IMR-90 (cell line): ENCODE measurements around the gene CCDC13. TPM values are rescaled to one million over a fixed set of nuclear protein-coding genes. Genes with fewer than 3 reads are reported as not detected.

Experiments
- ATAC-seq: fragments of 200-7000 bp; cut with Tn5 transposase; 2 replicates; pipeline ENCODE4 v1.9.1; 2020; ENCODE audit warnings: low read depth, mild to moderate bottlenecking, moderate library complexity
- BruUV-seq: library from RNA; stranded (reverse); fragments of 400-500 nt; replicated peaks from 2 replicates; lab custom pipeline; 2021; lab: Mats Ljungman, UMichigan
- CTCF ChIA-PET: fragments of 300-600 bp; formaldehyde crosslinking; extraction: SDS; loops from one replicate; lab custom pipeline; 2021; ENCODE audit warnings: antibody characterized with exemption; lab: Yijun Ruan, JAX
- POLR2A ChIA-PET: fragments of 300-600 bp; sonication (Branson Sonifier 250); formaldehyde crosslinking; loops from one replicate; lab custom pipeline; 2022; ENCODE audit warnings: antibody characterized with exemption; ENCODE audit not compliant: unreplicated experiment; lab: Charles Lee
- DNase-seq: peaks from one replicate; pipeline ENCODE4 v3.0.0; 2013
- H2AFZ ChIP-seq: replicated peaks from 2 replicates; pipeline ENCODE3; 2013; ENCODE audit warnings: low read length, mild to moderate bottlenecking; ENCODE audit not compliant: poor library complexity
- H2AK5ac ChIP-seq: 2 replicates; pipeline ENCODE4 v1.6.1; 2013; ENCODE audit warnings: low read depth, low read length, inconsistent platforms
- H2AK9ac ChIP-seq: replicated peaks from 2 replicates; pipeline ENCODE3; 2013; ENCODE audit warnings: mild to moderate bottlenecking, low read depth, low read length, moderate library complexity; ENCODE audit not compliant: poor library complexity
- H2BK120ac ChIP-seq: 2 replicates; pipeline ENCODE4 v1.6.1; 2013; ENCODE audit warnings: low read depth, low read length, inconsistent platforms
- H2BK15ac ChIP-seq: 3 replicates; pipeline ENCODE4 v1.6.1; 2013; ENCODE audit warnings: low read depth, low read length, inconsistent platforms
- H2BK20ac ChIP-seq: 2 replicates; pipeline ENCODE4 v1.6.1; 2013; ENCODE audit warnings: low read depth, mild to moderate bottlenecking, inconsistent platforms, low read length, moderate library complexity
- H2BK5ac ChIP-seq: 2 replicates; pipeline ENCODE4 v1.6.1; 2013; ENCODE audit warnings: mild to moderate bottlenecking, low read depth, low read length, inconsistent platforms; ENCODE audit not compliant: poor library complexity, severe bottlenecking
- H3K14ac ChIP-seq: replicated peaks from 2 replicates; pipeline ENCODE4 v1.6.1; 2013; ENCODE audit warnings: low read depth, low read length, inconsistent platforms
- H3K18ac ChIP-seq: 2 replicates; pipeline ENCODE4 v1.6.1; 2013; ENCODE audit warnings: low read depth, low read length, control low read depth
- H3K23ac ChIP-seq: 2 replicates; pipeline ENCODE4 v1.6.1; 2013; ENCODE audit warnings: low read depth, low read length, inconsistent platforms
- H3K27ac ChIP-seq: 2 replicates; pipeline ENCODE4 v1.5.1; 2013; ENCODE audit warnings: mild to moderate bottlenecking, control low read depth, low read length; ENCODE audit not compliant: insufficient read depth
- H3K27me3 ChIP-seq: 2 replicates; pipeline ENCODE4 v1.6.1; 2013; ENCODE audit warnings: low read length; ENCODE audit not compliant: control insufficient read depth, insufficient read depth
- H3K36me3 ChIP-seq: 2 replicates; pipeline ENCODE4 v1.6.1; 2013; ENCODE audit warnings: low read length, mixed read lengths; ENCODE audit not compliant: control insufficient read depth, insufficient read depth
- H3K4ac ChIP-seq: 2 replicates; pipeline ENCODE4 v1.6.1; 2013; ENCODE audit warnings: low read depth, low read length, inconsistent platforms
- H3K4me1 ChIP-seq: 2 replicates; pipeline ENCODE4 v1.6.1; 2013; ENCODE audit warnings: low read length, mixed read lengths; ENCODE audit not compliant: control insufficient read depth, insufficient read depth
- H3K4me2 ChIP-seq: 2 replicates; pipeline ENCODE4 v1.6.1; 2013; ENCODE audit warnings: low read depth, mild to moderate bottlenecking, control low read depth, low read length, moderate library complexity
- H3K4me3 ChIP-seq: 2 replicates; pipeline ENCODE4 v1.5.1; 2013; ENCODE audit warnings: low read depth, mild to moderate bottlenecking, control low read depth, low read length, moderate library complexity; ENCODE audit not compliant: insufficient read depth
- H3K56ac ChIP-seq: 2 replicates; pipeline ENCODE4 v1.6.1; 2013; ENCODE audit warnings: low read length, inconsistent platforms; ENCODE audit not compliant: insufficient read depth; ENCODE audit errors: extremely low read depth
- H3K79me1 ChIP-seq, 2 experiments: 2 replicates each; pipeline ENCODE4 v1.6.1; 2013; ENCODE audit warnings: low read length in 2 of 2, inconsistent platforms in 1 of 2, low read depth in 1 of 2
- H3K9ac ChIP-seq: 2 replicates; pipeline ENCODE4 v1.6.1; 2013; ENCODE audit warnings: low read depth, low read length, control low read depth
- H3K9me1 ChIP-seq: 2 replicates; pipeline ENCODE4 v1.6.1; 2013; ENCODE audit warnings: low read length, inconsistent platforms; ENCODE audit not compliant: insufficient read depth
- H3K9me3 ChIP-seq: 2 replicates; pipeline ENCODE4 v1.6.1; 2013; ENCODE audit warnings: low read length; ENCODE audit not compliant: control insufficient read depth, insufficient read depth
- H4K20me1 ChIP-seq: 2 replicates; pipeline ENCODE4 v1.6.1; 2013; ENCODE audit warnings: low read length, inconsistent platforms; ENCODE audit not compliant: insufficient read depth
- H4K5ac ChIP-seq: 2 replicates; pipeline ENCODE4 v1.6.1; 2013; ENCODE audit warnings: mild to moderate bottlenecking, low read depth, low read length, control low read depth
- H4K8ac ChIP-seq, 2 experiments: 2 replicates each; pipeline ENCODE4 v1.6.1; 2013; ENCODE audit warnings: low read depth in 2 of 2, low read length in 2 of 2, control low read depth in 1 of 2, inconsistent platforms in 1 of 2
- H4K91ac ChIP-seq: 2 replicates; pipeline ENCODE4 v1.6.1; 2013; ENCODE audit warnings: low read depth, low read length, inconsistent platforms; ENCODE audit not compliant: insufficient read depth
- BHLHE40 ChIP-seq: fragments of 150-350 bp; IDR thresholded peaks from 2 replicates; pipeline ENCODE4 v1.6.1; 2016; ENCODE audit warnings: mild to moderate bottlenecking, low read depth, low read length
- CTCF ChIP-seq: conservative IDR thresholded peaks from 2 replicates; pipeline ENCODE4 v1.5.1; 2012; ENCODE audit warnings: mild to moderate bottlenecking, low read depth, low read length, improper control_type of control experiment
- ELK1 ChIP-seq: fragments of 150-350 bp; IDR thresholded peaks from 2 replicates; pipeline ENCODE4 v1.6.1; 2016; ENCODE audit warnings: low read depth, mild to moderate bottlenecking, low read length, moderate library complexity, borderline replicate concordance
- FOS ChIP-seq: fragments of 150-350 bp; IDR thresholded peaks from 2 replicates; pipeline ENCODE4 v1.6.1; 2016; ENCODE audit warnings: low read depth, low read length
- MAFK ChIP-seq: IDR thresholded peaks from 2 replicates; pipeline ENCODE4 v1.6.1; 2012; ENCODE audit warnings: low read depth, low read length, improper control_type of control experiment
- NFE2L2 ChIP-seq: fragments of 150-350 bp; IDR thresholded peaks from 2 replicates; pipeline ENCODE4 v1.6.1; 2016; ENCODE audit warnings: low read depth, mild to moderate bottlenecking, low read length
- RAD21 ChIP-seq: IDR thresholded peaks from 2 replicates; pipeline ENCODE4 v1.6.1; 2012; ENCODE audit warnings: low read length, improper control_type of control experiment
- WGBS, 2 experiments: methylation state at CpG; one replicate each; pipeline versions ENCODE4 v1.1.5 to v1.1.7; 2013; ENCODE audit warnings: missing lambda C conversion rate in 2 of 2; ENCODE audit not compliant: insufficient read length in 1 of 2; ENCODE audit errors: extremely low coverage in 2 of 2; 5-methylcytosine and 5-hydroxymethylcytosine counted together
- dilution Hi-C: fragments of 300-500 bp; cut with HindIII; formaldehyde crosslinking; loops from one replicate; pipeline ENCODE4 v1.14.3; 2018; ENCODE audit warnings: low sequenced_read_pairs; ENCODE audit not compliant: unreplicated experiment
- in situ Hi-C: fragments of 300-500 bp; cut with MboI; formaldehyde crosslinking; loops from 3 replicates; pipeline ENCODE4 v1.14.3; 2019; ENCODE audit warnings: low sequenced_read_pairs, inconsistent platforms, mixed read lengths
- intact Hi-C: fragments of 100-400 bp; cut with micrococcal nuclease; formaldehyde crosslinking; loops from 2 replicates; pipeline ENCODE4 v1.10.0; 2022
- polyA plus RNA-seq, 3 experiments: library from polyadenylated mRNA; depleted of rRNA; stranded (reverse); fragments of >200 nt; gene quantifications; 2 replicates each; pipeline ENCODE4 v1.2.3, GENCODE V29; 2012; ENCODE audit warnings: low replicate concordance in 1 of 3
- total RNA-seq: library from RNA; depleted of rRNA; stranded (reverse); fragments of >200 nt; gene quantifications from 2 replicates; pipeline ENCODE4 v1.2.3, GENCODE V29; 2012

The CCDC13 gene
- total and polyA plus RNA-seq, 2 of the 4 experiments (the other 2 are of a cell fraction): 0.18 to 0.19 TPM

GRCh38 chr3:42819351-42819965 is 46.4 kb upstream of the CCDC13 start:
- intact Hi-C loops: no loop called here
- H3K27ac ChIP-seq: no peak overlapping the region
- POLR2A ChIA-PET: no interaction called here

More at GRCh38 chr3:42819351-42819965, 46.4 kb upstream of the CCDC13 start:
- CTCF ChIA-PET: interaction anchor here (0.8 kb wide), 1 partner anchor 12 kb away, joined by 4 read pairs; no protein-coding TSS in a partner anchor
- no peak overlapping the region for H3K18ac ChIP-seq
- no peak overlapping the region for H3K56ac ChIP-seq
- H3K4me3 ChIP-seq: no peak overlapping the region
- H3K79me1 ChIP-seq: no peaks in the 10 kb centered on the region
- no peak overlapping the region for H3K14ac ChIP-seq
- H2BK120ac ChIP-seq: no peak overlapping the region
- no peak overlapping the region for H4K5ac ChIP-seq
- H4K91ac ChIP-seq: no peak overlapping the region
- no peak overlapping the region for H2BK20ac ChIP-seq
- no TSS peak for BruUV-seq
- H4K8ac ChIP-seq: no peak overlapping the region
- H3K9me3 ChIP-seq: no peaks in the 10 kb centered on the region
- peaks cover 4% of the 10 kb centered on the region; the same call in 1 of the 2 replicates for H3K9me1 ChIP-seq
- dilution Hi-C loops (no loop called here), in situ Hi-C loops (no loop called here)
- H3K4me2 ChIP-seq: no peak overlapping the region
- WGBS, 2 experiments: no CpG with 5 or more reads among the region's 2 CpGs
- no peak for ATAC-seq
- no peaks in the 10 kb centered on the region for H4K20me1 ChIP-seq
- no peak overlapping the region for H2AFZ ChIP-seq
- peaks cover 14% of the 10 kb centered on the region for H3K27me3 ChIP-seq
- H2AK5ac ChIP-seq: no peak overlapping the region
- no peak for TF ChIP-seq ELK1
- TF ChIP-seq FOS: no peak
- no peak for TF ChIP-seq RAD21
- TF ChIP-seq NFE2L2: no peak
- no peak for TF ChIP-seq BHLHE40
- no peak for TF ChIP-seq CTCF
- no peak for TF ChIP-seq MAFK
- H3K36me3 ChIP-seq: no peaks in the 10 kb centered on the region
- no peak overlapping the region for H2BK5ac ChIP-seq
- H2AK9ac ChIP-seq: no peak overlapping the region
- no peak for DNase-seq
- no peak overlapping the region for H3K9ac ChIP-seq
- H3K23ac ChIP-seq: no peak overlapping the region
- H2BK15ac ChIP-seq: no peak overlapping the region
- H3K4me1 ChIP-seq: peaks cover 5% of the 10 kb centered on the region
- no peak overlapping the region for H3K4ac ChIP-seq
